ENCODE results near the gene FYN. TPM values are rescaled to one million over a fixed set of nuclear protein-coding genes. Genes with fewer than 3 reads are reported as not detected.

FYN gene
- total RNA-seq, 1 donor from 2014 or later, result 474 TPM

- Mint-ChIP-seq H3K4me1 (ENCODE audit: unreplicated experiment) (peaks cover 48% of the 10 kb centered on the region), H3K4me3 (ENCODE audit: unreplicated experiment) (no peak overlapping the region), H3K36me3 (ENCODE audit: low read depth, unreplicated experiment) (peaks cover 21% of the 10 kb centered on the region), H3K27me3 (ENCODE audit: unreplicated experiment) (no peaks in the 10 kb centered on the region), H3K27ac (ENCODE audit: unreplicated experiment) (no peak overlapping the region), H3K9me3 (ENCODE audit: unreplicated experiment) (no peaks in the 10 kb centered on the region)
- no peak for TF ChIP-seq CTCF (IDR thresholded peaks at IDR 0.05; ENCODE audit: unreplicated experiment)
- no peak for DNase-seq (ENCODE audit: low spot score)
These were observed 72.9 kb downstream of the FYN start for GRCh38 chr6:111800259-111800765.

GRCh38 chr6:111799576-111800258 lies 73.5 kb downstream of the FYN start:
- Mint-ChIP-seq H3K27me3 (ENCODE audit: unreplicated experiment) (peaks cover 1% of the 10 kb centered on the region), H3K27ac (ENCODE audit: unreplicated experiment) (no peak overlapping the region), H3K9me3 (ENCODE audit: unreplicated experiment) (no peaks in the 10 kb centered on the region), H3K4me1 (ENCODE audit: unreplicated experiment) (peaks cover 50% of the 10 kb centered on the region), H3K36me3 (ENCODE audit: low read depth, unreplicated experiment) (peaks cover 23% of the 10 kb centered on the region), H3K4me3 (ENCODE audit: unreplicated experiment) (no peak overlapping the region)
- no peak for DNase-seq (ENCODE audit: low spot score)
- no peak for TF ChIP-seq CTCF (IDR thresholded peaks at IDR 0.05; ENCODE audit: unreplicated experiment)

GRCh38 chr6:111798281-111798725 lies 74.9 kb downstream of the FYN start:
- TF ChIP-seq CTCF (IDR thresholded peaks at IDR 0.05; ENCODE audit: unreplicated experiment), result no peak
- DNase-seq (ENCODE audit: low spot score), result no peak
- Mint-ChIP-seq H3K4me3 (ENCODE audit: unreplicated experiment) (no peak overlapping the region), H3K27ac (ENCODE audit: unreplicated experiment) (no peak overlapping the region), H3K36me3 (ENCODE audit: low read depth, unreplicated experiment) (peaks cover 21% of the 10 kb centered on the region), H3K9me3 (ENCODE audit: unreplicated experiment) (no peaks in the 10 kb centered on the region), H3K27me3 (ENCODE audit: unreplicated experiment) (peaks cover 7% of the 10 kb centered on the region), H3K4me1 (ENCODE audit: unreplicated experiment) (peaks cover 51% of the 10 kb centered on the region)

GRCh38 chr6:111796310-111796918 lies 76.8 kb downstream of the FYN start:
- Mint-ChIP-seq H3K4me1 (ENCODE audit: unreplicated experiment) (peaks cover 51% of the 10 kb centered on the region), H3K27ac (ENCODE audit: unreplicated experiment) (no peak overlapping the region), H3K9me3 (ENCODE audit: unreplicated experiment) (no peaks in the 10 kb centered on the region), H3K4me3 (ENCODE audit: unreplicated experiment) (no peak overlapping the region), H3K36me3 (ENCODE audit: low read depth, unreplicated experiment) (peaks cover 13% of the 10 kb centered on the region), H3K27me3 (ENCODE audit: unreplicated experiment) (peaks cover 7% of the 10 kb centered on the region)
- TF ChIP-seq CTCF (IDR thresholded peaks at IDR 0.05; ENCODE audit: unreplicated experiment), result no peak
- DNase-seq (ENCODE audit: low spot score), result no peak

GRCh38 chr6:111795558-111795957 lies 77.7 kb downstream of the FYN start:
- Mint-ChIP-seq H3K27ac (ENCODE audit: unreplicated experiment) (peak overlapping the region; percentile 7), H3K4me3 (ENCODE audit: unreplicated experiment) (no peak overlapping the region), H3K4me1 (ENCODE audit: unreplicated experiment) (peaks cover 48% of the 10 kb centered on the region), H3K9me3 (ENCODE audit: unreplicated experiment) (no peaks in the 10 kb centered on the region), H3K27me3 (ENCODE audit: unreplicated experiment) (peaks cover 7% of the 10 kb centered on the region), H3K36me3 (ENCODE audit: low read depth, unreplicated experiment) (peaks cover 13% of the 10 kb centered on the region)
- no peak for DNase-seq (ENCODE audit: low spot score)
- no peak for TF ChIP-seq CTCF (IDR thresholded peaks at IDR 0.05; ENCODE audit: unreplicated experiment)
